GM18505 (cell line): ENCODE data around the gene HCN4.
"Not testable (repeated sequence)": the region's sequence is repeated elsewhere in the genome, so short reads cannot be mapped to it uniquely, and the experiment has no call there.

Experiments used
- ATAC-seq: cut with Tn5 transposase; IDR thresholded peaks from one replicate; pipeline ENCODE4 v1.9.1; 2021; ENCODE audit not compliant: unreplicated experiment
- POLR2A ChIP-seq: IDR thresholded peaks from 4 replicates; pipeline ENCODE4 v1.6.1; 2011; ENCODE audit warnings: borderline replicate concordance; ENCODE audit not compliant: insufficient read depth, insufficient read length; ENCODE audit errors: extremely low read depth

The HCN4 gene

DNA sequence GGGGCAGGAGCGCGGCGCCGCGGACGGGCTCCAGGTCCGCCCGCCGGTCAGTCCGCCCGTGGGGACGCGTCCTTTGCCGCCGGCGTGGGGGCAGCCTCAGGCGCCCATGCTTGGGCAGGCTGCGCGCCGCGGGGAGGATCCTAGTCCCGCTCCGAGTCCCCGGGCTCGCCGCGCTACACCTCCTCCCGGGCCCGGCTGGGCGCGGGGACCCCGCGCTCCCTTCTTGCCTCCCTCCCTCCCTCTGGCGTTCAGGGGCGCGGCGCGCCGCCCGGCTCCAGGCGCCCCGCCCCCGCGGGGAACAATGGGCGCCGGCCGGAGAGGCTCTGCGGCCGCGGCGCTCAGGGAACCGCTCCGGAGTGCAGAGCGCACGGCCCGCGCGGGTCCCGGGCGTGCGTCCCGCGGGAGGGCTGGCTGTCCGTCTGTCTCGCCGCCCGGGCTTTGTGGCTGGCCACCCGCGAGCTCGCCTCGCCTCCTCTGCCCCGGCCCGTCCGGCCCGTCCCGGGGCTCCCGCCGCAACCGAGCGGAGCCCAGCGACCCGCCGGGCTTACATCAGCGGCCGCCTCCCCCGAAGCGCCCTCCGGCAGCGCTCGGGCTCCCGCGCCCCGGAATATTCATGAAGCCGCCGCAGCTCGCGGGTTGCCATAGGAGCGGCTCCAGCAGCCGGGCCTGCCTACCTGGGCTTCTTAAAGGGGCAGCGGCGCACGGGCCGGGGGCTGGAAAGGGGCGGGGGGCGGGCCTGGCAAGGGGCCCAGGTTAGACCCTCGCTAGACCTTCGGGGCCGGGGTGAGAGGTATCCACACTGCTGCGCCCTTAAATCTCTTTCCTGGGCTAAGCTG is at the start of gene HCN4:
Gene HCN4 (minus strand): TSS at position 658 of the 836 bp plus-strand sequence. CDS start 688 bp downstream, outside the sequence.
- ATAC-seq = no peak
- TF ChIP-seq POLR2A = no peak

DNA sequence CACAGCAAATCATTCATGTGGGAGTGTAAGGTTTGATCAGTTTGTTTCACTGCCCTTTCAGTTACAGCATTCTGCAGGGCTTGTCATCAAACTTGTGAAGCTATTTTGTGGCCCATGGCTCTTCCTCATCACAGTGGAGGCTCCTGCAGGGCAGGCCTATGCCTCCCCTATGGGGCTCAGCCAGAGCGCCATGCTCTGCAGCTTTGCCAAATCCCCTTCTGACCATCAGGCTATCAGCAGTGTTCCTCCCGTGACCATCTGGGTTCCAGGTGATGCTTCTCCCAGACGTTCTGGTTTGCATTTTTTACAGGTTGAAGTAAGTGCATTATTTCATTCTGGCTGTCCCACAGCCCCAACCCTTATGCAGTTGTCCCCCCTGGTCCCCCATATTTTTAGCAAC is 46.1 kb upstream of the HCN4 start:
- no peak for TF ChIP-seq POLR2A
- ATAC-seq = no peak

GRCh38 chr15:73403171-73403570 is 34.4 kb upstream of the HCN4 start:
- ATAC-seq = no peak
- no peak for TF ChIP-seq POLR2A

GRCh38 chr15:73400222-73400621 is 31.5 kb upstream of the HCN4 start:
- ATAC-seq = not testable (repeated sequence)

DNA sequence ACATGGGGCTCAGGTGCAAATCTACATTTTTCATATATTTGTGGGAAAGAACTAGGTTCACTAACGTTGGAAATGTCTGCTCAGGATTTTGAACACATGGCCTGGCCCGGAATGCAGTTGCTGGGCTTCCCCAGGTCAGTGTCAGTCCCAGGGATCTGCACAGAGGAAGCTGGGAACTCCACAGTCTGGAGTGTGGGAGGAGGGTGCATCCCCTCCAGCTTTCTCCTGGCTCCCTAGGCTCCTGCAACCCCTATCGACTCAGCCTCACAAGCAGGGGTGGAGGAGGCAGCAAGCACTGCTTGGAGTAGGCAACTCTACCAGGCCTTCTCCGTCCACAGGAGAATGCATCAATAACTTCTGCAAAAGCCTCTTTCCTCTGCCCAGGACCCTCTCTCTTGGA is 30.1 kb upstream of the HCN4 start:
- no peak for TF ChIP-seq POLR2A
- ATAC-seq = no peak

DNA sequence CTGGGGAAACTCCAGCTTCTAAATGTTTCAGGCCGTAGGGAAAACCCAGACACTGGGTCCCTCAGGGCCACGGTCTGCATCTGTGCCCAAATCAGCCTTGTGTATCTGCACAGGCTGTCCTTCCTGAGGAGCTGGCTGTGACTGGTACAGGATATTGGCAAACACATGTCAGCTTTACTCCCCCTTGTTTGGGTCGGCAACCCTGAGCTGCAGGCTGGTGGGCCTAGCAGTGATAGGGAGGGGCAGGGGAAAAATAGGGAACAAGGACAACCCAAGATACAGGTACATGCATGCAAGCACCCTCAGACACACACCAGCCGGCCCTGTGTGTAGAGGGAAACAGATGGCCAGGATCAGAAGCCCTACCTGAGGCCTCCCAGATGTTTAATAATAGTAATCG is 28.7 kb upstream of the HCN4 start:
- no peak for ATAC-seq
- TF ChIP-seq POLR2A = no peak

- no peak for TF ChIP-seq POLR2A
- ATAC-seq = no peak
These were observed 26.9 kb upstream of the HCN4 start for GRCh38 chr15:73395671-73396070.

- TF ChIP-seq POLR2A = no peak
- no peak for ATAC-seq
These were observed 26.0 kb upstream of the HCN4 start for GRCh38 chr15:73394782-73395181.

GRCh38 chr15:73393336-73393735 is 24.6 kb upstream of the HCN4 start:
- no peak for ATAC-seq
- no peak for TF ChIP-seq POLR2A

DNA sequence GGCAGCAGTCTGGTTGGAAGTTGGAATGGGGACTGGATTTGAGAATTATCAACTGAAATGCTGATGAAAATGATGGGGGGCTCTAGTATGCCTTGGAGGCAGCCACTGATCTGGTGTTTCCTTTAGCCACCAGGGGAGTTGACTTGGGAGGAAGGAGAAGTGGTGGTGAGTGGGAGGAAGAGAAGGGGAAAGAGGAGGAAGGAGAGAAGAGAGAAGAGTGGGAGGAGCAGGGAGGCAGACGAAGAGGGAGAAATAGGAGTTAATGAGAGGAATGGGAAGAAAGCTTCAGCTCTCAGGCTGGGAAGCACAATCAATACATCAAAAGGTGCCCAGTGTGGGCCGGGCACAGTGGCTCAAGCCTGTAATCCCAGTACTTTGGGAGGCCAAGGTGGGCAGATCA is 23.3 kb upstream of the HCN4 start:
- no peak for ATAC-seq

DNA sequence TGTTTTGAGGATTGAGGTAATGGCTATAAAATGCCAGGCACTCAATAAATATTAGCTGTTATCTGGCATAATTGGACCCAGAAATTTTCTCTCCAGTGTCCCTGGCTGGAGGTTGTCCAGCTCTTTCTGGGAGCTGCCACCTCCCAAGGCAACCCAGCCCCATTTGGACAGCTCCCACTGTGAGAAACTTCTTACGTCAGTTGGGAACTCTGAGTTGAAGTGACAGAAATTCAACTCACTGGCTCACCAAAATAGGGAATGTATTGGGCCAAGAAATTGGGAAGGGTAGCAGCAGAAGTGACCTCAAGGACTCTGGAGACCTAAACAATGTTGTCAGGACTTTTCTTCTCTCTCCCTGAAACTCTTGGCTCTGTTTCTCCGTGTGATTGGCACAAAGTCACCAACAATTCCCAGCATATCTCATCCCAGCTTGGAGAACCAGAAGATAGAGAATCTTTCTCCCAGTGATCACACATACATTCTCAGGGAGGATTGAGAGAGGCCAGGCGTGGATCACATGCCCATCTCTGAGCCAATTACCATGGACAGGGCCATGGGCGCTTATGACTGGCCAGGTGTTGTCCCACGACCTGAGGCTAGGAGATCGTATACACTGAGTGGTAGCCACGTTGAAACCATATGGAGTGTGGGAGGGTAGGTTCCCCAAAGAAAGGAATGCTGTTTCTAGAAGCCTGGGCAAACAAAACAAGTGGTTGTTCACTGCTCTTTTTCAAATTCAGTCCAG is 22.5 kb upstream of the HCN4 start:
- TF ChIP-seq POLR2A = no peak
- ATAC-seq = no peak

More for the DNA sequence above, 23.3 kb upstream of the HCN4 start:
- TF ChIP-seq POLR2A = no peak

GRCh38 chr15:73389971-73390544 is 21.3 kb upstream of the HCN4 start:
- ATAC-seq = no peak
- no peak for TF ChIP-seq POLR2A

DNA sequence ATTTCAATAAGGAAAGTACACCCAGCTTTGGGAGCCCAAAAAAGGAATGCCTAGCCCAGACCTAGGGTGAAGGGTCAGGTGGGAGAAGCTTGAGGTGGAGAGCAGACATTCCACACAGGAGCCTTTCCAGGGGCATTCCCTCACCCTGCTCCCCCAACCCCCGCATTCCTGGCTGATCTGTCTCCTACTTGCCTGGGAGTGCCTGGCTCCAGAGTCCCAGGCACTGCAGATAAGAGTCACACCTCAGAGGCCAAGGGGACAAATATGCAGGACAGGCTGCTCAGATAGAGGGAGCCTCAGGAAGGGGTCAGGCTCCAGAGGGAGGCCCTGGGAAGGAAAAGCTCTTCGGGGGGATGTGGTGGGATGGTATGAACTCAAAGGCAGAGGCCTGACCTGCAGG is 20.8 kb upstream of the HCN4 start:
- no peak for TF ChIP-seq POLR2A
- no peak for ATAC-seq
